G401.6 (cell line): Measurements from ENCODE around the gene ANAPC4.

Experiments used
- FAIRE-seq: peaks from 2 replicates; lab custom pipeline; 2012; peaks lifted over from hg19 to GRCh38; lab: Jason Lieb, UNC

Gene ANAPC4

DNA sequence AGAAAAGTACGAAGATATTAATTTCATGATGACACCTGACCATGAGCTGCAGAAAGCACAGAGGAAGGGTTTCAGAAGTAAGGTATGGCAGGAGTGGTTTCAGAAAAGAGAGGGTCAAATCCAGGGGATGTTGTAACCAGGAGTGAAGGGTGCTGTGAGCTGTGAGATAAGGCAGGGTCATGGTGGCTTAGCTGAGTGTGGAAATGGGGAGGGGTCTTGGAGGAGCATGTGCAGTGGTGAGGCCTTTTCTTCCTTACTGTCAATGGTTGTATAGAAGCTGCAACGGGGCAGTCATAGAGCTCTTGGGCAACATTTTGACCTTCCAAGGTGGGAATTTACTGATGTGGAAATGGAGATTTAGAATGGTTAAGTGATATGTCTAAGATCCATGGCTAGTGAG is 2.5 kb downstream of the ANAPC4 start:
- no peak for FAIRE-seq

DNA sequence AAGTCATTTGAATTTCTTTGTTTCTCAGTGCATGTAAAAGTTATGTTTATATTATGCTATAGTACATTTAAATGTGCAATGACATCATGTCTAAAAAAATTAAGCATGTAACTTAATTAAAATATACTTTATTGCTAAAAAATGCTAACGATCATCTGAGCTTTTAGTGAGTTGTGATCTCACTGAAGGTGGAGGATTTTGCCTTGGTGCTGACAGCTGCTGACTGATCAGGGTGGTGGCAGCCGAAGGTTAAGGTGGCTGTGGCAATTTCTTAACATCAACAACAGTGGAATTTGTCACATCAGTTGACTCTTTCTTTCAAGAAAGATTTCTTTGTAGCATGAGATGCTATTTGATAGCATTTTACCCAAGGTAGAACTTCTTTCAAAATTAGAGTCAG is 6.6 kb downstream of the ANAPC4 start:
- FAIRE-seq = no peak

DNA sequence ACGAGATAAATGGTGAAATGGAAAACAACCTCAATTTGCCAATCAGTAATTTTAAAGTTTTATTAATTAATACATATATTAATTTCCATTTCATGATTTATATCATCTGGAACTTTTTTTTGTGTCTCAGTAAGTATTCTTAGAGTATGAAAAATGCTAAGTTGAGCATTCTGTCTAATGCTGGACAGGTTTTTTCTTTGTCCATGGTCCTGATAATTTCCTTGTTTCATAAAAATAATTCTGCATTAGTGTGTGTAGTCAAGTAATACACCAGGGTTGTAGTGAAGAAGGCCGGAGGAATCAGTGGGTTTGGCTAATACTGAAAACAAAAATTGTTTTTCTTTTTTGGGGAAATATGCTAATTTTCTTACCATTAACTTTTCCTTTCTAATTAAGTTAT is 9.9 kb downstream of the ANAPC4 start:
- no peak for FAIRE-seq

DNA sequence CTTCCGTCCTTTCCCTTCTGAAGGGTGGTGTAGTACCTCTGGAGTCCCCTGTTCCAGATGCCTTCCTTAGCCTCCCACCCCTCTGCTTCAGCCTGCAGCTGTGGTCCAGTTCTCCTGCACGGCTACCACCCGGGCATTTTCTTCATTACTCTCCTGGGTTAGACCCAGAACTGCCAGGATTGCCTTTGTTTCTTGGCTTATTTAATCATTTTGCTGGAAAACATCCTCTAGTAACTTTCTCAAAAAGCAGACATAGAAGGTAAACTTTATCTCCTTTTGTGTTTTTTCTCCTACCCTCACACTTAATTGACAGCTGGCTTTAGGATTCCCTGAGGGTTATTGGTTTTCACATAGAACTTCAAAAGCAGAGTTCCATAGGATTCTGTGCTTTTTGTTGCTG is 20.2 kb downstream of the ANAPC4 start:
- no peak for FAIRE-seq

DNA sequence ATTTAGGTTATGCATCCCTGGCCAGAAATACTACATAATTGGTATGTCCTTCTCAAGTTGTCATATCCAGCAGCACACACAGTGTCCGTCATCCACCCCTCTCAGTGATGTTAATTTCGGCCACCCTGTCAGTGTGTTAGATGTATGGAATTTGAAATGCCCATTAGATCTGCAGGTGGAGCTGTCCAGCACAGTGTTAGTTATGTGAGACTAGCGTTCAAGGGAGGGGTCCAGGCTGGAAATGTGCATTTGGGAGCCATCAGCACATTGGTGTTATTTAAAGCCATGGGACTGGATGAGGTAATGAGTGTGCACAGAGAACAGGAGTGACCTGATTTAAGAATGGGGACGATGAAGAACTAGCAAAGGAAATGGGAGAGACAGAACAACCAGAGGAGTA is 22.4 kb downstream of the ANAPC4 start:
- FAIRE-seq = no peak

GRCh38 chr4:25401066-25401465 is 24.0 kb downstream of the ANAPC4 start:
- no peak for FAIRE-seq

DNA sequence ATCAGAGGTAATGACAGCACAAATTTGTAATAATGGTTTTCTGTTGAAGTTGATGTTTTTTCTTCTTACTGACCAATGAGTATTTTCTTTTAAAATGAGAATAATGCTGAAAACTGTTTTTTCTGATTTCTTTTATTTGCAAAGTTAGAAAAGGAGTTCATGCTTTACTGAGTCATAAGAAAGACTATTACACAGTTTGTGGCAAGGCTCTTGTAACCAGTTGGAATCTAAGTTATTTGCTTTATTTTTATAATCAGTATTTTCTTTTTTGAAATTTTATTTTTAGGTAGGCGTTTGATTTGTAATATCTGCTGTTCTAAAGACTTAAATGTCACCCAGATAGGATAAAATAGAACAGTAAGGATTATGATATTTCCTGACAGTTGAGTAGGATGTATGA is 25.5 kb downstream of the ANAPC4 start:
- FAIRE-seq = no peak

GRCh38 chr4:25403699-25404098 is 26.6 kb downstream of the ANAPC4 start:
- no peak for FAIRE-seq

DNA sequence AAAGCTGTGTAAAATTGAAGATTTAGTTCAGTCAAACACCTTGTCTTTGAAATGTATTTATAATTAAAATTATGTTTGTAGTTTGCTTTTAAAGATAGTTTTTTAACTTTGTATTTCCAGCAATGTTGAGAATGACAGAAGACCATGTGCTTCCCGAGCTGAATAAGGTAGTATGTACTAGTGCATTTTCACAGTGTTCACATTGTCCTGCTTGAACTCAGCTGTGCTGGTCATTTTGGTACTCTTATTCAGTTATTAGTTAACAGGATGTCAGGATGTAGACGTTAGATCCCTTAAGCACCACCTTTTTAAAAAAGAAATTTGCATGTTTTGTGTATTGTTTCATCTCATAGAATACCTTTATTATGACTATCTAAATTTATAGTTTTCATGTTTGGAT is 28.4 kb downstream of the ANAPC4 start:
- FAIRE-seq = no peak

DNA sequence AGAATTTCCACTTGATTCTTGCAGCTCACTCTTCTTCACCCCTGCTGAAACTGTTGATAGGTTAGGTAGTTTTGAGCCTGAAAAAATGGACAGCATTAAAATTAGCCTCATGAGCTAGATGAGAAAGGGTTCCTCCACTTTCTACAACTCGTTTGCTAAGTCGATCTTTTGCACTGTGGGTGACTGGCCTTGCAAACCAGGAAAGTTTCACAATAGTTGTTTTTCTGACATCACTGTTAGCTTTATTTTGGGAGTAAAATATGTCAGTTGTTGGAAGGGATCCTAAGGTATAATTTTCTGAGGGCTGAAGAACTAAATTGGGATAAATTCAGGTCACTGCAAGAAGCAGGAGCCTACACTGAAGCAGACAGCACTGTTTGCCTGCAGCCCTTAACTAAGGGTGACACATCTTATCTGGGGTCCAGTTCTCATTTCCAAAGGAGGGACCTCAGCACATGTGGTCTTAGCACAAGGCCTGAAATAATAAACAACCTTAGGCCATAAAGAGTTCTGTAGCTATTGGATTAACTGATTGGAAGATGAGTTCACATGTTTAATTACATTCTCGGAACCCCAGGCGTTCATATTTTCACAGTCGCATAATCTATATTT is 29.1 kb downstream of the ANAPC4 start:
- FAIRE-seq = no peak

DNA sequence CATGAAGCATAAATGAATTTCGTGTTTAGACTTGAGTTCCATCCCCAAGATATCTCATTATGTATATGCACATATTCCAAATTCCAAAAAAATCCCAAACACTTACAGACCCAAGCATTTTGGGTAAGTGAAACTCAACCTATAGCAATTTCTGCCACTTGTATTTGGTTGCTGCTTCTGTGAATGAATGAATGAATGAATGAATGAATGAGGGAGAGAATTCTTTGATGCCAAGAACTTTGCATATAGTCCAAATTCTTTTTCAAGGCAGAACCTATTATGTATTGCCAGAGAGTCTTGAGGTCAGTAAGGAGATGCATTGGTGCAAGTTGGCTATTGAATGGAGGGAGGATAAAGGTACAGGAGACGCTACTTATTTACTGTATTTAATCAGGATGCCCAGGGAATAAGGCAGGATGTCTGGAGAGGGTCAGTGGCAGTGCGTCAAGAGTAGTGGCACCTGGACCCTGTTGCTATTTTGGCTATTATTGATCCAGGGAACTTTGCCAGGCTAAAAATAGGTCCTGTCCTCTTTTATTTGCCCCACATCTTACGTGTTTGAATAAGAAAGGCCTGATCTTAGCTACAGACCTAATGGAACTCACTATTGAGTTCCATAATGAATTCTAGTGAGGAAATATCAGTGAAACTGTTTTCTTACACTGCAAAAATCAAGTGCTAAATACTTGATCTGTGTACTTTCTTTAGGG is 33.9 kb downstream of the ANAPC4 start:
- no peak for FAIRE-seq

- FAIRE-seq = no peak
Measured at GRCh38 chr4:25413261-25413660, 36.2 kb downstream of the ANAPC4 start.

- no peak for FAIRE-seq
Measured at GRCh38 chr4:25417014-25417413, 40.0 kb downstream of the ANAPC4 start.

- FAIRE-seq = no peak
Measured at GRCh38 chr4:25420931-25421330, 43.9 kb downstream of the ANAPC4 start.

DNA sequence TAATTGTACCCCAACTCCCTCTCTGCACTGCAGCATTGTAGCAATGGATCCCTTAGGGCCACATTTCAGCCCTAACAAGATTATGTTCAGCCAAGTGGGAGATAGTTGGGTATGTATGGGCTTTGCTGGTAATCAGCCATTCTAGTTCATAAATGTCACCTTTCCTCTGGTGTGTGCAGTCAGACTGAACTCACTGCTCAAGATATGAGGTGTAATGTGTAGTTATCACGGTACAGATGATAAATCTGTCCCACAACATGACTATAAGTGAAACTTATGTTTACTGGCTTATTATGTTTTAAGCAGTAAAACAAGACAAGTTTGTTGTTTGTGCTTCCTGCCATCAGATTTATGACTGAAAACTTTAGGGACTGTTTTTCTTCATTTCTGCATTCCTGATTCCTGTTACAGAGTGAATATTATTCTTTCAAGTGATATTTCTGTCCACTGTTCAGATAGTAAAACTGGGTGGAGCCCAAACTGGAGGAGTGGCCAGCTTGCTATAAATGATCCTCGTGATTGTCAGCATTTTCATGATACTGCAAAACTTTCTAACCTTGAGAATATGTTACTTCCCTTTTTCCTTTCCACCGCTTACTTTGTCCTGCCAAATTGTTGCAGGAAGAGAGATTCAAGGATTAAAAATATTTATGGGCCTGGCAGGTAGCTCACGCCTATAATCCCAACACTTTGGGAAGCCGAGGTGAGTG is 44.9 kb downstream of the ANAPC4 start:
- no peak for FAIRE-seq

GRCh38 chr4:25423548-25423947 is 46.5 kb downstream of the ANAPC4 start:
- no peak for FAIRE-seq

- FAIRE-seq = no peak
Measured at GRCh38 chr4:25424539-25425228, 47.6 kb downstream of the ANAPC4 start.

GRCh38 chr4:25425361-25425760 is 48.3 kb downstream of the ANAPC4 start:
- no peak for FAIRE-seq

GRCh38 chr4:25427871-25428270 is 50.8 kb downstream of the ANAPC4 start:
- FAIRE-seq = no peak

DNA sequence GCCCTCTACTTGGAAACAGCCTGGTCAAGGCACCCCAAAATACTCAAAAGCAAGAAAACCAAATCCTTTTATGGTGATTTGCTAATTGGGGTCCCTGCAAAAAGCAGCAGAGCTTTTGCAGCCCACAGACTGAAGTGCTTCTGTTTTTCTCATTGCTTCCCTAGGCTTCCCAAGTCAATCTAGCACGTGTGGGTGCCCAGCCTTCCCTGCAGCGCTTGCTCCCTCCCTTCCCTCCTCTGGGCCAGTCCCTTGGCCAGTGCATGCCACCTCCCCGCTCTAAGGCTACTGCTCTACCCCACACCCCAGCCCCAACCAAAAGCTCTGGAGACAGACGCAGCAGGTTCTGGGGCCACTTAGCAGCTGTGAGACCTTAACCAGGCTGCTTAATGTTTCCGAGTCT is 53.6 kb downstream of the ANAPC4 start:
- no peak for FAIRE-seq

- FAIRE-seq = no peak
Measured at GRCh38 chr4:25433966-25434827, 57.1 kb downstream of the ANAPC4 start.

- no peak for FAIRE-seq
Measured at GRCh38 chr4:25437926-25438325, 60.9 kb downstream of the ANAPC4 start.
